H1 (cell line): Measurements from ENCODE around the gene MRGPRX4. TPM values are rescaled to one million over a fixed set of nuclear protein-coding genes. Genes with fewer than 3 reads are reported as not detected.

Experiments
- CTCF ChIA-PET: fragments of 300-600 bp; sonication (Branson Sonifier 250); formaldehyde crosslinking; loops from one replicate; lab custom pipeline; 2021; ENCODE audit not compliant: partially characterized antibody; lab: Charles Lee
- POLR2A ChIA-PET: fragments of 300-600 bp; sonication (Branson Sonifier 250); formaldehyde crosslinking; loops from one replicate; lab custom pipeline; 2021; ENCODE audit warnings: inconsistent platforms; ENCODE audit not compliant: partially characterized antibody; lab: Charles Lee
- DNase-seq, 2 experiments: peaks; one replicate each; pipeline versions ENCODE4 v3.0.0 to v3.0.0-alpha.2; 2010 to 2022; ENCODE audit warnings: low spot score in 2 of 2, low read depth in 1 of 2, mixed read lengths in 1 of 2
- FAIRE-seq: peaks from 2 replicates; lab custom pipeline; 2011; peaks lifted over from hg19 to GRCh38; lab: Jason Lieb, UNC
- H2AFZ ChIP-seq: 2 replicates; pipeline ENCODE4 v1.8.1; 2012; ENCODE audit warnings: low read length, inconsistent platforms
- H2AK5ac ChIP-seq: 2 replicates; pipeline ENCODE4 v1.6.1; 2013; ENCODE audit warnings: low read depth, low read length
- H2BK120ac ChIP-seq: replicated peaks from 2 replicates; pipeline ENCODE3; 2013; ENCODE audit warnings: low read depth, low read length, inconsistent platforms
- H2BK12ac ChIP-seq: 2 replicates; pipeline ENCODE4 v1.6.1; 2013; ENCODE audit warnings: low read depth, low read length
- H2BK15ac ChIP-seq: 2 replicates; pipeline ENCODE4 v1.6.1; 2013; ENCODE audit warnings: low read length
- H2BK20ac ChIP-seq: 2 replicates; pipeline ENCODE4 v1.6.1; 2013; ENCODE audit warnings: low read length
- H2BK5ac ChIP-seq: 2 replicates; pipeline ENCODE4 v1.6.1; 2013; ENCODE audit warnings: low read depth, low read length
- H3K14ac ChIP-seq: 2 replicates; pipeline ENCODE4 v1.6.1; 2013; ENCODE audit warnings: inconsistent platforms; ENCODE audit not compliant: insufficient read length
- H3K18ac ChIP-seq: 2 replicates; pipeline ENCODE4 v1.6.1; 2013; ENCODE audit warnings: low read length; ENCODE audit errors: extremely low read depth
- H3K23ac ChIP-seq: 2 replicates; pipeline ENCODE4 v1.6.1; 2013; ENCODE audit warnings: inconsistent platforms; ENCODE audit not compliant: insufficient read length
- H3K23me2 ChIP-seq: 2 replicates; pipeline ENCODE4 v1.6.1; 2013; ENCODE audit warnings: low read depth, low read length
- H3K27ac ChIP-seq: 2 replicates; pipeline ENCODE4 v1.6.1; 2011; ENCODE audit warnings: low read depth, low read length, inconsistent platforms
- H3K27me3 ChIP-seq, 4 experiments: replicated peaks in 1 of 4; 1 replicate in 1 of 4; 2 replicates in 3 of 4; pipeline versions ENCODE4 v1.6.1 to v1.8.1; 2011 to 2013; ENCODE audit warnings: low read length in 3 of 4, mild to moderate bottlenecking in 3 of 4, inconsistent platforms in 2 of 4, mixed read lengths in 2 of 4, moderate library complexity in 1 of 4; ENCODE audit not compliant: control insufficient read depth in 3 of 4, insufficient read depth in 3 of 4; ENCODE audit errors: extremely low read depth in 1 of 4
- H3K36me3 ChIP-seq, 4 experiments: 2 replicates each; pipeline versions ENCODE4 v1.6.1 to v1.8.1; 2011 to 2013; ENCODE audit warnings: mild to moderate bottlenecking in 4 of 4, low read length in 3 of 4, moderate library complexity in 2 of 4, control low read depth in 1 of 4, inconsistent platforms in 1 of 4; ENCODE audit not compliant: insufficient read depth in 4 of 4, control insufficient read depth in 2 of 4
- H3K4ac ChIP-seq: replicated peaks from 2 replicates; pipeline ENCODE3; 2013; ENCODE audit warnings: low read length, low read depth, mixed read lengths, inconsistent platforms; ENCODE audit not compliant: insufficient read length
- H3K4me1 ChIP-seq, 4 experiments: replicated peaks in 1 of 4; 1 replicate in 1 of 4; 2 replicates in 3 of 4; pipeline versions ENCODE4 v1.6.1 to v1.8.1; 2011 to 2013; ENCODE audit warnings: low read length in 3 of 4, inconsistent platforms in 2 of 4, mixed read lengths in 1 of 4; ENCODE audit not compliant: insufficient read depth in 4 of 4, control insufficient read depth in 3 of 4
- H3K4me2 ChIP-seq, 2 experiments: 2 replicates each; pipeline versions ENCODE4 v1.6.1 to v1.8.1; 2011 to 2013; ENCODE audit warnings: low read depth in 2 of 2, low read length in 2 of 2, control low read depth in 1 of 2, inconsistent platforms in 1 of 2, mild to moderate bottlenecking in 1 of 2; ENCODE audit not compliant: insufficient read depth in 1 of 2
- H3K4me3 ChIP-seq, 4 experiments: fragments of 200-600, 300-600 bp in 1 of 4; sonication (generic), shearing (Covaris generic), sonication (Bioruptor Twin) in 1 of 4; 2 replicates each; pipeline versions ENCODE4 v1.5.1 to v1.8.1; 2011 to 2016; ENCODE audit warnings: low read length in 4 of 4, low read depth in 3 of 4, control low read depth in 2 of 4, inconsistent platforms in 2 of 4, mild to moderate bottlenecking in 2 of 4, mixed read lengths in 1 of 4, moderate library complexity in 1 of 4; ENCODE audit not compliant: insufficient read depth in 2 of 4; ENCODE audit errors: extremely low read depth in 1 of 4
- H3K56ac ChIP-seq: replicated peaks from 2 replicates; pipeline ENCODE3; 2013; ENCODE audit warnings: low read depth, mild to moderate bottlenecking, mixed read lengths, low read length, inconsistent platforms; ENCODE audit not compliant: insufficient read length
- H3K79me1 ChIP-seq: 2 replicates; pipeline ENCODE4 v1.6.1; 2013; ENCODE audit warnings: low read depth, low read length, control low read depth
- H3K79me2 ChIP-seq, 2 experiments: 2 replicates each; pipeline versions ENCODE4 v1.6.1 to v1.8.1; 2012 to 2013; ENCODE audit warnings: low read length in 2 of 2, mild to moderate bottlenecking in 2 of 2, inconsistent platforms in 1 of 2; ENCODE audit not compliant: insufficient read depth in 2 of 2, control insufficient read depth in 1 of 2
- H3K9ac ChIP-seq, 4 experiments: replicated peaks in 1 of 4; 1 replicate in 1 of 4; 2 replicates in 3 of 4; pipeline versions ENCODE4 v1.6.1 to v1.8.1; 2011 to 2013; ENCODE audit warnings: low read depth in 3 of 4, low read length in 3 of 4, control low read depth in 2 of 4, mild to moderate bottlenecking in 2 of 4, moderate library complexity in 2 of 4, inconsistent platforms in 1 of 4; ENCODE audit errors: extremely low read depth in 1 of 4
- H3K9me3 ChIP-seq, 2 experiments: 2 replicates each; pipeline versions ENCODE4 v1.6.1 to v1.8.1; 2012 to 2013; ENCODE audit warnings: mild to moderate bottlenecking in 2 of 2, moderate library complexity in 2 of 2, control low read depth in 1 of 2, inconsistent platforms in 1 of 2, low read depth in 1 of 2, low read length in 1 of 2, mixed read lengths in 1 of 2; ENCODE audit not compliant: insufficient read depth in 2 of 2
- H4K20me1 ChIP-seq, 2 experiments: replicated peaks in 1 of 2; 2 replicates each; pipeline versions ENCODE3 to v1.8.1; 2011 to 2013; ENCODE audit warnings: inconsistent platforms in 2 of 2, low read length in 2 of 2, mild to moderate bottlenecking in 1 of 2; ENCODE audit not compliant: insufficient read depth in 2 of 2, control insufficient read depth in 1 of 2
- H4K5ac ChIP-seq: 2 replicates; pipeline ENCODE4 v1.6.1; 2013; ENCODE audit warnings: low read length, low read depth, mixed read lengths, inconsistent platforms; ENCODE audit not compliant: insufficient read length
- H4K8ac ChIP-seq: 2 replicates; pipeline ENCODE4 v1.8.0; 2013; ENCODE audit warnings: mild to moderate bottlenecking, moderate library complexity, low read length, inconsistent platforms; ENCODE audit not compliant: insufficient read depth; ENCODE audit errors: extremely low read depth
- H4K91ac ChIP-seq: replicated peaks from 2 replicates; pipeline ENCODE3; 2013; ENCODE audit warnings: low read length, mixed read lengths, inconsistent platforms; ENCODE audit not compliant: insufficient read length
- EZH2 ChIP-seq: fragments of 200-600 bp; sonication (generic); IDR thresholded peaks from 2 replicates; pipeline ENCODE4 v1.7.1; 2012; ENCODE audit warnings: low read depth, mild to moderate bottlenecking, moderate library complexity, low read length, inconsistent platforms; ENCODE audit not compliant: severe bottlenecking
- GABPA ChIP-seq: IDR thresholded peaks from 2 replicates; pipeline ENCODE4 v1.6.1; 2011; ENCODE audit warnings: mild to moderate bottlenecking, low read length, moderate library complexity, borderline replicate concordance; ENCODE audit not compliant: insufficient read depth
- KDM1A ChIP-seq: fragments of 200-600, 300-600 bp; sonication (generic); IDR thresholded peaks from 2 replicates; pipeline ENCODE4 v1.7.1; 2016; ENCODE audit warnings: mild to moderate bottlenecking, low read length, borderline replicate concordance
- PHF8 ChIP-seq: fragments of 200-600 bp; sonication (generic); conservative IDR thresholded peaks from 2 replicates; pipeline ENCODE4 v1.7.1; 2012; ENCODE audit warnings: low read depth, mild to moderate bottlenecking, inconsistent platforms, low read length, moderate library complexity
- POLR2AphosphoS5 ChIP-seq: IDR thresholded peaks from 2 replicates; pipeline ENCODE4 v1.6.1; 2011; ENCODE audit warnings: low read depth, low read length
- POU5F1 ChIP-seq: IDR thresholded peaks from 2 replicates; pipeline ENCODE4 v1.6.1; 2011; ENCODE audit warnings: low read depth, mild to moderate bottlenecking, low read length, moderate library complexity
- SP4 ChIP-seq: IDR thresholded peaks from 2 replicates; pipeline ENCODE4 v1.6.1; 2012; ENCODE audit warnings: low read length, inconsistent platforms
- TAF7 ChIP-seq: optimal IDR thresholded peaks from 2 replicates; pipeline ENCODE3; 2011; ENCODE audit warnings: low read depth, mild to moderate bottlenecking, inconsistent platforms, low read length, moderate library complexity, borderline replicate concordance
- WGBS, 2 experiments: shearing (Covaris generic) in 1 of 2; methylation state at CpG; one replicate each; pipeline versions ENCODE4 v1.1.6 to v1.1.7; 2013 to 2015; ENCODE audit warnings: low lambda C conversion rate in 2 of 2, mixed read lengths in 2 of 2, inconsistent platforms in 1 of 2, low coverage in 1 of 2, missing lambda C conversion rate in 1 of 2; ENCODE audit not compliant: insufficient replicate concordance in 2 of 2, insufficient coverage in 1 of 2, insufficient read length in 1 of 2; ENCODE audit errors: extremely low coverage in 1 of 2, missing lambda C conversion rate in 1 of 2; 5-methylcytosine and 5-hydroxymethylcytosine counted together
- long read RNA-seq, 2 experiments: library from RNA in 1 of 2; library from capped mRNA in 1 of 2; stranded (forward); transcript quantifications; one replicate each; pipeline ENCODE4 v2.0.0, GENCODE V29; 2021; ENCODE audit warnings: inconsistent platforms in 1 of 2
- polyA minus RNA-seq, 3 experiments: library from RNA; depleted of rRNA, polyadenylated mRNA; stranded (reverse); fragments of >200 nt; gene quantifications; 1 replicate in 2 of 3; 2 replicates in 1 of 3; pipeline ENCODE4 v1.2.3, GENCODE V29; 2011
- polyA plus RNA-seq, 7 experiments: library from polyadenylated mRNA; depleted of rRNA in 3 of 7; stranded (reverse) in 5 of 7; unstranded in 2 of 7; fragments of >200 nt in 5 of 7; fragments of 200-250 nt in 2 of 7; gene quantifications; 1 replicate in 5 of 7; 2 replicates in 1 of 7; 4 replicates in 1 of 7; pipeline versions ENCODE4 v1.2.1 to v1.2.3, GENCODE V29; 2011 to 2013; ENCODE audit warnings: missing spikeins in 2 of 7, mixed read lengths in 2 of 7
- total RNA-seq: library from RNA; stranded (reverse); fragmentation: NEBNext Ultra II Directional; extraction: Animal tissue kit (Norgen Biotek cat#: 25700); gene quantifications from 2 replicates; pipeline ENCODE4 v1.2.1, GENCODE V29; 2021

The MRGPRX4 gene
- total RNA-seq (not detected in 2 replicates), polyA plus RNA-seq (2011; rRNA removed) (not detected in 2 replicates), polyA minus RNA-seq (2011; rRNA and poly(A)+ RNA removed) (not detected in 2 replicates)
- polyA plus RNA-seq (2011; cell fraction: cytosol; rRNA removed), result not detected
- polyA plus RNA-seq (2011; cell fraction: nucleus; rRNA removed), result not detected
- polyA plus RNA-seq (2012, experiment 1 of 2), result not detected in 4 replicates
- polyA plus RNA-seq (2012, experiment 2 of 2), result not detected
- not detected for polyA plus RNA-seq (2013, experiment 1 of 2)
- not detected for polyA plus RNA-seq (2013, experiment 2 of 2)
- polyA minus RNA-seq (2011; cell fraction: cytosol; rRNA and poly(A)+ RNA removed), result not detected
- not detected for polyA minus RNA-seq (2011; cell fraction: nucleus; rRNA and poly(A)+ RNA removed)
- long read RNA-seq, experiment 1, result 0 reads
- long read RNA-seq, experiment 2, result 0 reads

GRCh38 chr11:18172666-18173065 is at the start of gene MRGPRX4:
TSS of gene MRGPRX4 (plus strand) at chr11:18172837. CDS start at chr11:18173257, 420 bp downstream.
- Histone ChIP-seq H3K4me1 (no peaks in the 10 kb centered on the region), H3K9ac (no peak within 1 kb of the TSS), H3K27me3 (no peaks in the 10 kb centered on the region), H3K79me2 (no peaks in the 10 kb centered on the region), H3K23me2 (no peaks in the 10 kb centered on the region), H3K56ac (no peak within 1 kb of the TSS), H3K36me3 (no peaks in the 10 kb centered on the region), H3K4me3 (no peak within 1 kb of the TSS), H4K91ac (no peak within 1 kb of the TSS), H4K8ac (no peak within 1 kb of the TSS), H3K4ac (no peak within 1 kb of the TSS), H3K27ac (no peak within 1 kb of the TSS; the same call in 1 of the 2 replicates), H2BK5ac (no peak within 1 kb of the TSS), H2BK20ac (no peak within 1 kb of the TSS), H2BK120ac (no peak within 1 kb of the TSS), H3K23ac (no peak within 1 kb of the TSS), H3K18ac (no peak within 1 kb of the TSS), H3K4me2 (no peak within 1 kb of the TSS), H4K5ac (no peak within 1 kb of the TSS), H2BK15ac (no peak within 1 kb of the TSS), H3K79me1 (no peaks in the 10 kb centered on the region), H4K20me1 (no peaks in the 10 kb centered on the region), H3K9me3 (no peaks in the 10 kb centered on the region), H2BK12ac (no peak within 1 kb of the TSS), H2AFZ (no peak within 1 kb of the TSS; the same call in 1 of the 2 replicates), H2AK5ac (no peak within 1 kb of the TSS), H3K14ac (no peak within 1 kb of the TSS)
- DNase-seq (no peak), FAIRE-seq (no peak)
- CTCF ChIA-PET, result interaction anchor here (0.6 to 7.1 kb wide), 3 partner anchors 31 to 451 kb away, joined by 3 to 43 read pairs (median 38); no protein-coding TSS in a partner anchor
- 97% methylated on average over 3 of the region's 3 CpGs; no CpG with 5 or more reads in 1 of the 2 experiments for WGBS, 2 experiments
- POLR2A ChIA-PET, result no interaction called here
- TF ChIP-seq GABPA, result no peak
- TF ChIP-seq TAF7, result no peak
- no peak for TF ChIP-seq PHF8
- no peak for TF ChIP-seq EZH2
- no peak for TF ChIP-seq KDM1A
- TF ChIP-seq SP4, result no peak
- TF ChIP-seq POLR2AphosphoS5, result no peak
- no peak for TF ChIP-seq POU5F1
